NCI-H345 treated with DMSO at 0.1 percent for 48 hours (cell line): Measurements from ENCODE around the gene MAPKAP1.
"Not testable (repeated sequence)": the region's sequence is repeated elsewhere in the genome, so short reads cannot be mapped to it uniquely, and the experiment has no call there.

Source experiments
- DNase-seq: peaks from one replicate; lab custom pipeline; 2025; ENCODE audit not compliant: unreplicated experiment; lab: John Stamatoyannopoulos, UW

The MAPKAP1 gene

GRCh38 chr9:125732562-125732961 lies 25.6 kb upstream of the MAPKAP1 start:
- no peak for DNase-seq

DNA sequence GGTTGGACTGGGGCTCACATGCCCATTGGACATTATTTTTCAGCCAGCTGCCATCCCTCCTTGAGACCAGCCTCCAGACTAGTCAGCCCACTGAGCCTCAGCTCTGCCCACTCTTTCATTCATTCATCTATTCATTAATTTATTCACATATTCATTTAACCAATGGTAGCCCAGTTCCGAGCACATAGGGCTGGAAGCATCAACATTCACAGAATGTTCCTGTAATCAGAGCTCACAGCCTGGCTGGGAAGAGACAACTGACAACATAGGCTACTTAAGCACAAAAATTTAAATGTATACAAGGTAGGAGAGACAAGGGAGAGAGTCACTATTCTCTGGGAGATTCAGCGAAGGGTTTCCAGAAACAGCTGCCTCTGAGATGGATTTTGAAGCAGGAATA lies 23.2 kb upstream of the MAPKAP1 start:
- no peak for DNase-seq

GRCh38 chr9:125726456-125727132 lies 19.6 kb upstream of the MAPKAP1 start:
- no peak for DNase-seq

DNA sequence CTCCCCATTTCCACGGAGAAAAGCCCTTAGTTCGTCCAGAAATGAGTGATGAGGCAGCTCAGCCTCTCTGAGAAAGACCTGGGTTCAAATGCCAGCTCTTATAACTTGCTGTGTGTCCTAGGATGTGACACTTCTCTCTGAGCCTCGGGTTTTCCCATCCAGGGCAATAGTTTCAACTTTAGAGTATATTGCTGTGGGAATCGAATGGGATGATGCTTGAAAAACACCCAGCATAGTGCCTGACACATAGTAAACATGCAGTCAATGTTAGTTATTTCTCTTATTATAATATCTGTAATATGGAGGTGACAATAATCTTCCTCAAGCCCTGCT lies 430 bp upstream of the MAPKAP1 start:
- DNase-seq = no peak

GRCh38 chr9:125705893-125706292 lies 1.1 kb downstream of the MAPKAP1 start:
- DNase-seq = no peak

DNA sequence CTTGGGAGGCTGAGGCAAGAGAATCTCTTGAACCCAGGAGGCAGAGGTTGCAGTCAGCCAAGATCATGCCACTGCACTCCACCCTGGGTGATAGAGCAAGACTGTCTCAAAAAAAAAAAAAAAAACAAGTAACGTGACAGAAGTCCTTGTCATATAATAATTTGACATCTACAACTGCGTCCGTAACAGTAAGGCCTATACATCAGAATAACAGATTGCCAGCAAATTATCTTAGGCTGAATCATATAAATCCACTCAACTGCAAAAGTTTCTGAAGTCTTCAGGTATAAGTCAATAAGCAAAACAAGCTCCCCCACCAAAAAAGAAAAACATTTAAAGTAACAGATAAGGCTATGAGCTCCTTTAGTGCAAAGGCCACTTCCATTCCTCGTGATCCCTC lies 3.3 kb downstream of the MAPKAP1 start:
- no peak for DNase-seq

- DNase-seq = no peak
Measured at GRCh38 chr9:125701351-125701750, 5.7 kb downstream of the MAPKAP1 start.

DNA sequence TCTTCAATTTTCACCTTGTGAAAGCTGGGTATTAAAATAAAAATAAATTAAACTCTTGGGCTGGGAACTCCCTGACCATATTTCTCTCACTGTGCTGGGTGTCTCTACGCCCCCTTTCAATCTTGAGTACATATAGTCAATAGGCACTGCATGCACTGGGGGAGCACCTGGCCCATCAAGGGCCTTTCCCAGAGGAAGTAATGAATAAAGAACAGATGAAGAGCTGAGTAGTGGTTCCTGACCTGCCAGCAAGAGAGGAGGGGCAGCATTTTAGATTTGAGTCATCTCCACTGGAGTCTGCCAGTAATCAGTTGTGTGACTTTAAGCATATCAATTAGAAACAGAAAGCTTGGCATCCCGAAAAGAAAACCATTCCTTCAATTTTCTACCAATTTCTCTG lies 6.2 kb downstream of the MAPKAP1 start:
- DNase-seq = peak; percentile 45

DNA sequence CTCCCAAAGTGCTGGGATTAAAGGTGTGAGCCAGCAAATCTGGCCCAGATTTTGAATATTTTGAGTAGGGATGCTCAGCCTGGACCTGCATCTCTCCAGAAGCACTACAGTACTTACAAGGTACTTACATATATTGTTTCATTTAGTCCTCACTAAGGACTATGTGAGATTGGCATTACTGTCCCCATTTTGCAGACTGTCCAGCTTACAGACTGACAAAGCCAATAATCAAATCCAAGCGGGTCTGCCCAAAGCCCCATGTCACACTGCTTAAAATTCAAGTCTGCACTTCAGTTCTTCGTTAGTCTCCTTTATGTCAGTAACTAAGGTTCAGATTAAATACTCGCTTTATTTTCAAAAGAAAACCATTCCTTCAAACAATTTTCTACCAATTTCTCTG lies 7.1 kb downstream of the MAPKAP1 start:
- DNase-seq = no peak

DNA sequence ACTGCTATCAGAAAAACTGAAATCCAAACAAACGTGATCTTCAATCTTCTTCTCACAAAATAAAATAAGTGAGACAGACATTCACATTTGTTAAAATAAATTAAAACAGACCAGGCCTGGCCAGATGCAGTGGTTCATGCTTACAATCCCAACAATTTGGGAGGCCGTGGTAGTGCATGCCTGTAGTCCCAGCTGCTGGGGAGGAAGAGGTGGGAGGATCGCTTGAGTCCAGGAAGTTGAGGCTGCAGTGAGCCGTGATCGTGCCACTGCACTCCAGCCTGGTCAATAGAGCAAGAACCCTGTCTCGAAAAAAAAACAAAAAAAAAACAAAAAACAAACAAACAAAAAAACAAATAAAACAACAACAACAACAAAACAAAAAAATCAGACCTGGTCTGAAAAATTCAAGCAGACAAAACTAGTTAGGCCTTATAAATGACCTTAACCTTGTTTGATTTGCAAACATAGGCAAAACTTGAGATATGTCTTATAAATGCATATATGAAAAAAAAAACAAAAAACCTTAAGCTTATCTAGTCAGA lies 10.8 kb downstream of the MAPKAP1 start:
- DNase-seq = no peak

DNA sequence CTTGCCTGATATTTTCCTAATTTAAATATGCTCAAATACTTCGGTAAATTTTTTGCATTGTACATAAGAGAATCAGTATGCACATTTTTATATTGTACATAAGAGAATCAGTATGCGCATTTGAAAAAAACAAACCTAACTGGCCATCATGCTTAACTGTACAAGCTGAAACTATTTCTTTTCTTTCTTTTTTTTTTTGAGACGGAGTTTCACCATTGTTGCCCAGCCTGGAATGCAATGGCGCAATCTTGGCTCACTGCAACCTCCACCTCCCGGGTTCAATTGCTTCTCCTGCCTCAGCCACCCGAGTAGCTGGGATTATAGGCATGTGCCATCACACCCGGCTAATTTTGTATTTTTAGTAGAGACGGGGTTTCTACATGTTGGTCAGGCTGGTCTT lies 11.5 kb downstream of the MAPKAP1 start:
- DNase-seq = not testable (repeated sequence)

- DNase-seq = no peak
Measured at GRCh38 chr9:125694478-125694877, 12.5 kb downstream of the MAPKAP1 start.

DNA sequence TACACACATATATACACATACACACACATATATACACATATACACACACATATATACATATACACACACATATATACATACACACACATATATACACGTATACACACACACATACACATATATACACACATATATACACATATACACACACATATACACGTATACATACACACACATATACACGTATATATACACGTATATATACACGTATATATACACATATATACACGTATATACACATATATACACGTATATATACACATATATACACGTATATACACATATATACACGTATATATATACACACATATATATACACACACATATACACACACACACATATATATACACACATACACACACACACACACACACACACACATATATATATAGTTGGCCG lies 13.5 kb downstream of the MAPKAP1 start:
- DNase-seq = not testable (repeated sequence)

GRCh38 chr9:125691869-125692268 lies 15.1 kb downstream of the MAPKAP1 start:
- DNase-seq = no peak

- no peak for DNase-seq
Measured at GRCh38 chr9:125690679-125691078, 16.3 kb downstream of the MAPKAP1 start.

DNA sequence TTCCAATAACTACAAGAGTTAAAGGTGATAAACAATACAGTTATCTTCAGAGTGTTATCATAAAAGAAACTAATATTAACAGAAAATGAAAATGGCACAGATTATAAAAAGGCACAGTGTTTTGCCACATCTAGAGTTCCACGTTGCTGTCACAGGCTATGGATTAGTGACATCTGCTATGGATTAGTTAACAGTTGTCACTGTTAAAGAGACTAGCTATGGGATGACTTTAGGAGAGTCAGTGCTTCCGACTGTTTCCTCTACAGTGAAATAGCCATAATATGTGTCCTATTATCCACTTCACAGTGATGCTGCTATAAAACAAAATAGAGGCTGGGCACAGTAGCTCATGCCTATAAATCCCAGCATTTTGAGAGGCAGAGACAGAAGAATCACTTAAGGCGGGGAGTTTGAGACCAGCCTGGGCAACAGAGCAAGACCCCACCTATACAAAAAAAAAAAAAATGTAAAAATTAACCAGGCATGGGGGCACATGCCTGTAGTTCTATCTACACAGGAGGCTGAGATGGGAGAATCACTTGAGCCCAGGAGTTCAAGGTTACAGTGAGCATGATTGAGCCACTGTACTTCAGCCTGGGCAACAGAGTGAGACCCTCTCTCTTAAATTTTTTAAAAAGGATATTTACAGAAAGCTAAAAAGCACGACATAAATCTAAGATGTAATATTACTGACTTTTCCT lies 19.7 kb downstream of the MAPKAP1 start:
- DNase-seq = no peak

DNA sequence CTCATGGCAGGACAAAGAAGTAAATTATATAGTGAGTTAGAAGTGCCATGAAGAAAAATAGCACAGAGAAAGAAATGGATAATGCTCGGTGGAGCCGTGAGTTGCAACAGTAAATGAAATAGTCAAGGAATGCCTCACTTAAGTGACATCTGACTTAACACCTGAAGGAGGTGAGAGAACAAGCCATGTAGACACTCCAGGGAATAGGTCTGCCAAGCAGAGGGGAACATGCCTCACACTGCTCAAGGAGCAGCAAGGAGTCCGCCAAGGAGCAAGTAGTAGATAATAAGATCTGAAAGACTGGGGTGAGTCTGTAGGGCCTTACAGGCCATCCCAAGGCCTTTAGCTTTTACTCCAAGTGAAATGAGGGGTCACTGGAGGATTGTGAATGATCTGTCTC lies 21.8 kb downstream of the MAPKAP1 start:
- no peak for DNase-seq

- DNase-seq = no peak
Measured at GRCh38 chr9:125683486-125683885, 23.5 kb downstream of the MAPKAP1 start.

DNA sequence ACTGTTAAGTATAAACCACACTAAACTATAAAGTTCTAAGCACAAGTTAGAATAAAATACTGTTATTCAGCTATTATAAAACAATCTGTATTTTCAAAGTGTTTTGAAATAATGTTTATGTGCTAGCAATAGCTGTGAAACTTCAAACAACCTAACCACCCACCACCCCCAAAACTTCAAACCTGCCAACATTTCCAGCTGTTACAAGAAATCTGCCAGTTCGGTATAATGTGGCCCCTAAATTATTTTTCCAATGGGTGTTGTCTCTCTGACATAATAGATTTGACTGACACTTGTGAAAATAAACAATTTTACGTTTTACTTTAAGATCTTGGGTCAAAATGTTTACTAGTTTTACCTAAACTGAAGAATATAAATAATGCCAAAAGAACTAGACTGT lies 24.7 kb downstream of the MAPKAP1 start:
- DNase-seq = no peak

DNA sequence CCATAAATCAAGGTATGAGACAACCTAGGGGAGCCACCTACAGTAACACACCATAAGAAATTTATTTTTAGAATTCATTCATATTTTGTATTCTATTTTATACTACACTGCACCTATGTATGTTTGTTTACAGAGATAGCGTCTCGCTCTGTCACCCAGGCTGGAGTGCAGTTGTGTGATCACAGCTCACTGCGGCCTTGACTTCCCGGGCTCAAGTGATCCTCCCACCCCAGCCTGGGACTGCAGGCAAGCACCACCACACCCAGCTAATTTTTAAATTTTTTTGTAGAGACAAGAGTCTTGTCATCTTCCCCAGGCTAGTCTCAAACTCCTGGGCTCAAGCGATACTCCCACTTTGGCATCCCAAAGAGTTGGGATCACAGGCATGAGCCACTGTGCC lies 25.4 kb downstream of the MAPKAP1 start:
- DNase-seq = no peak

- no peak for DNase-seq
Measured at GRCh38 chr9:125681086-125681622, 25.9 kb downstream of the MAPKAP1 start.

DNA sequence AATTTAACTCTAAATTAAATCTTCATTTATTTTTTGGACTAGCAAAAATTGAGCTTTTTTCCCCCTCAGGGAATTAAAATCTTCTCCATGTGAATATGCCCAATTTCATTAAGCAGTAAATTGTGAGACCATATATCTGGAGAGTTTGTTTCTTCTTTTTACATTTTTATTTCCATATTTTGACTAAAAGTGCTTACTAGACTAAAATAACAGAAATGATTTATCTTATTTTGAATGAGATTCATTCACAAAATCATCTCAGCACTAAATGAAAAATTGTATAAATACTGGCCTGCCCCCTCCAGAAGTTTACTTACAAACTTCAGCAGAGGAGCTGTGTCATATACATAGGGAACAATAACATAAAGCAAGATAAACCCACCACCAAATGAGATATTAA lies 26.6 kb downstream of the MAPKAP1 start:
- DNase-seq = no peak
